OCI-LY7 (cell line): ENCODE results near the gene ZNF143. TPM values are rescaled to one million over a fixed set of nuclear protein-coding genes. Genes with fewer than 3 reads are reported as not detected.

Source experiments
- BruUV-seq: library from RNA; stranded (reverse); fragments of 400-500 nt; replicated peaks from 2 replicates; lab custom pipeline; 2021; lab: Mats Ljungman, UMichigan
- CTCF ChIA-PET: fragments of 300-600 bp; sonication (Branson Sonifier 250); formaldehyde crosslinking; loops from one replicate; lab custom pipeline; 2022; ENCODE audit warnings: antibody characterized with exemption; ENCODE audit not compliant: unreplicated experiment; lab: Charles Lee
- POLR2A ChIA-PET: fragments of 300-600 bp; sonication (Branson Sonifier 250); formaldehyde crosslinking; loops from one replicate; lab custom pipeline; 2022; ENCODE audit warnings: antibody characterized with exemption; lab: Charles Lee
- DNase-seq: peaks from one replicate; pipeline ENCODE4 v3.0.0-alpha.2; 2015; ENCODE audit warnings: low spot score
- H2AFZ ChIP-seq: fragments of 200-600 bp; sonication (generic), shearing (Covaris generic); 2 replicates; pipeline ENCODE4 v1.6.1; 2014; ENCODE audit warnings: mild to moderate bottlenecking, antibody characterized with exemption, low read length, moderate library complexity
- H3K27ac ChIP-seq: fragments of 200-600 bp; sonication (generic); 2 replicates; pipeline ENCODE4 v1.5.1; 2014; ENCODE audit warnings: mixed run types, low read depth, mild to moderate bottlenecking, moderate library complexity, low read length, inconsistent platforms; ENCODE audit not compliant: poor library complexity, severe bottlenecking
- H3K36me3 ChIP-seq: fragments of 200-600 bp; sonication (generic); 2 replicates; pipeline ENCODE4 v1.6.1; 2014; ENCODE audit warnings: mild to moderate bottlenecking, antibody characterized with exemption, low read length, moderate library complexity, mixed read lengths; ENCODE audit not compliant: insufficient read depth
- H3K4me1 ChIP-seq: fragments of 200-600 bp; sonication (generic); 2 replicates; pipeline ENCODE4 v1.5.1; 2014; ENCODE audit warnings: mild to moderate bottlenecking, low read length; ENCODE audit not compliant: insufficient read depth, poor library complexity, severe bottlenecking
- H3K4me2 ChIP-seq: fragments of 200-600 bp; sonication (generic); 2 replicates; pipeline ENCODE4 v1.6.1; 2014; ENCODE audit warnings: mild to moderate bottlenecking, low read length
- H3K4me3 ChIP-seq: fragments of 200-600 bp; sonication (generic); 2 replicates; pipeline ENCODE4 v1.5.1; 2014; ENCODE audit warnings: mild to moderate bottlenecking, low read depth, low read length; ENCODE audit not compliant: poor library complexity, severe bottlenecking
- H3K79me2 ChIP-seq: fragments of 200-600 bp; sonication (generic); 2 replicates; pipeline ENCODE4 v1.6.1; 2016; ENCODE audit warnings: low read depth, mild to moderate bottlenecking, low read length, moderate library complexity, mixed read lengths; ENCODE audit not compliant: insufficient read depth
- H3K9me2 ChIP-seq: fragments of 200-600 bp; sonication (generic); 2 replicates; pipeline ENCODE4 v1.6.1; 2016; ENCODE audit warnings: mild to moderate bottlenecking, low read length, mixed read lengths; ENCODE audit not compliant: insufficient read depth
- H3K9me3 ChIP-seq: fragments of 200-600 bp; sonication (generic); 2 replicates; pipeline ENCODE4 v1.6.1; 2014; ENCODE audit warnings: mild to moderate bottlenecking, mixed run types, low read length, mixed read lengths
- H4K20me1 ChIP-seq: fragments of 200-600 bp; sonication (generic); 2 replicates; pipeline ENCODE4 v1.6.1; 2014; ENCODE audit warnings: mild to moderate bottlenecking, antibody characterized with exemption, low read length, moderate library complexity, mixed read lengths; ENCODE audit not compliant: insufficient read depth
- EZH2phosphoT487 ChIP-seq: fragments of 200-600 bp; sonication (generic); IDR thresholded peaks from 2 replicates; pipeline ENCODE4 v1.6.1; 2018; ENCODE audit warnings: low read depth, borderline replicate concordance, mild to moderate bottlenecking, mixed run types, antibody characterized with exemption, low read length, moderate library complexity, mixed read lengths
- intact Hi-C: fragments of 100-400 bp; cut with micrococcal nuclease; formaldehyde crosslinking; loops from one replicate; pipeline ENCODE4 v1.10.0; 2022; ENCODE audit not compliant: unreplicated experiment
- total RNA-seq, 2 experiments: library from RNA; depleted of rRNA in 1 of 2; stranded (reverse); fragments of >200 nt in 1 of 2; shearing (Covaris generic) in 1 of 2; gene quantifications; 2 replicates each; pipeline ENCODE4 v1.2.3, GENCODE V29; 2014 to 2022
- TF ChIP-seq, protein P1 (sequence below): fragments of 200-600 bp; sonication (generic); conservative IDR thresholded peaks from 2 replicates; pipeline ENCODE4 v1.5.1; 2014; ENCODE audit warnings: mild to moderate bottlenecking, antibody characterized with exemption, low read length, moderate library complexity, mixed read lengths

The ZNF143 gene
- total RNA-seq, 2 experiments from 2014 or later: 25.0 to 28.4 TPM

DNA sequence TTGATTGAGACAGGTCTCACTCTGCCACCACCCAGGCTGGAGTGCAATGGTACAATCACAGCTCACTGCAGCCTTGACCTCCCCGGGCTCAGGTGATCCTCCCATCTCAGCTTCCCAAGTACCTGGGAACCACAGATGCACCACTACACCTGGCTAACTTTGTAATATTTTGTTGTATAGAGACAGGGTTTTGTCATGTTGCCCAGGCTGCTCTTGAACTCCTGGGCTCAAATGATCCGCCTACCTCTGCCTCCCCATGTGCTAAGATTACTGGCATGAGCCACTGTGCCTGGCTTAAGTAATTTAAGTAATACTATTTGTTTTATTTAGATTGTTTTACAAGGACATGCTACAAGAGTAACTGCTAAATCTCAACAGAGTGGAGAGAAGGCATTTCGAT, 33.5 kb downstream of the ZNF143 start:
- peaks cover 82% of the 10 kb centered on the region for H3K36me3 ChIP-seq
- H2AFZ ChIP-seq: no peak overlapping the region
- no peak overlapping the region for H3K27ac ChIP-seq
- ChIA-PET CTCF (no interaction called here), POLR2A (interaction anchor here (0.5 kb wide), 1 partner anchor 214 kb away, joined by 3 read pairs; no protein-coding TSS in a partner anchor)
- intact Hi-C loops: no loop called here
- no peaks in the 10 kb centered on the region for H4K20me1 ChIP-seq
- H3K9me2 ChIP-seq: no peaks in the 10 kb centered on the region
- no peak overlapping the region for H3K4me3 ChIP-seq
- H3K4me1 ChIP-seq: no peaks in the 10 kb centered on the region
- no peaks in the 10 kb centered on the region for H3K79me2 ChIP-seq
- H3K4me2 ChIP-seq: no peak overlapping the region
- H3K9me3 ChIP-seq: no peaks in the 10 kb centered on the region
- BruUV-seq: no TSS peak
- no peak for TF ChIP-seq EZH2phosphoT487
- TF ChIP-seq, protein P1, sequence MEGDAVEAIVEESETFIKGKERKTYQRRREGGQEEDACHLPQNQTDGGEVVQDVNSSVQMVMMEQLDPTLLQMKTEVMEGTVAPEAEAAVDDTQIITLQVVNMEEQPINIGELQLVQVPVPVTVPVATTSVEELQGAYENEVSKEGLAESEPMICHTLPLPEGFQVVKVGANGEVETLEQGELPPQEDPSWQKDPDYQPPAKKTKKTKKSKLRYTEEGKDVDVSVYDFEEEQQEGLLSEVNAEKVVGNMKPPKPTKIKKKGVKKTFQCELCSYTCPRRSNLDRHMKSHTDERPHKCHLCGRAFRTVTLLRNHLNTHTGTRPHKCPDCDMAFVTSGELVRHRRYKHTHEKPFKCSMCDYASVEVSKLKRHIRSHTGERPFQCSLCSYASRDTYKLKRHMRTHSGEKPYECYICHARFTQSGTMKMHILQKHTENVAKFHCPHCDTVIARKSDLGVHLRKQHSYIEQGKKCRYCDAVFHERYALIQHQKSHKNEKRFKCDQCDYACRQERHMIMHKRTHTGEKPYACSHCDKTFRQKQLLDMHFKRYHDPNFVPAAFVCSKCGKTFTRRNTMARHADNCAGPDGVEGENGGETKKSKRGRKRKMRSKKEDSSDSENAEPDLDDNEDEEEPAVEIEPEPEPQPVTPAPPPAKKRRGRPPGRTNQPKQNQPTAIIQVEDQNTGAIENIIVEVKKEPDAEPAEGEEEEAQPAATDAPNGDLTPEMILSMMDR: no peak
- no peak for DNase-seq

DNA sequence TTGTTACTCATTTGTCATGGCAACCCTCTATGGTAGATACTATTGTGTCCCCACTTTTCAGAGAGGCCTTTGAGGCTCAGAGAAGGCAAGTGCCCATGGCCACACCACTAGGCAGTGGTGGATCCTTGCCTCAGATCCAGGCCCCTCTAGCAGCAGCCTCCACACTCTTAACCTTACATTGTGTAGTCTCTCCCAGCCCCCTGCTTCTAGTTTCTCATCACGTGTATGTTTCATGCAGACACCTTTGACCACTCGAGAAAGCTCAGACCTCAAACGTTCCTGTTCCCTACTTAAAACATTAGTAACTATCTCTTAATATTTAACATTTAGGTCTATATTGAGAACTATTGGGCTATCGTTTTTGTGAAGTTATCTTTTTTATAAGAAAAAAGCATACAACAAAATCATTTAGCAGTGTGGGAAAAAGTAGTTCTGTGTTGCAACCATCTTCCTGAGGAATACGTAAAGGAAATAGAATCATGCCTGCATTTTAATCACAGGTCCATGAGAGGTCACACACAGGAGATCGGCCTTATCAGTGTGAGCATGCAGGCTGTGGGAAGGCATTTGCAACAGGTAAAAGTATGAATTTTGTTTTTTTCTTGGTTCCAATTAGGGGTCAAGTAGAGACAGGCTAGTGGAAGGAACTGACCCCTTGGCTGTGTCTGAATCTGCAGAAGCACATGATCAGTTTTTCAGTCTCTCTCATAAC, 35.1 kb downstream of the ZNF143 start:
- TF ChIP-seq, protein P1: no peak
- TF ChIP-seq EZH2phosphoT487: no peak
- Histone ChIP-seq H3K27ac (no peak overlapping the region), H4K20me1 (no peaks in the 10 kb centered on the region), H3K4me1 (no peaks in the 10 kb centered on the region), H3K9me3 (no peaks in the 10 kb centered on the region), H2AFZ (no peak overlapping the region), H3K4me2 (no peak overlapping the region), H3K79me2 (no peaks in the 10 kb centered on the region), H3K9me2 (no peaks in the 10 kb centered on the region), H3K36me3 (peaks cover 79% of the 10 kb centered on the region), H3K4me3 (no peak overlapping the region)
- intact Hi-C loops: no loop called here
- ChIA-PET POLR2A (interaction anchor here (0.6 kb wide), 1 partner anchor 199 kb away, joined by 3 read pairs; no protein-coding TSS in a partner anchor), CTCF (no interaction called here)
- no peak for DNase-seq
- BruUV-seq: no TSS peak
